Activated CD4-positive, alpha-beta T cell treated with anti-CD3 and anti-CD28 coated beads, Interleukin-10, Interleukin-2, amounts not matched to agents 100 ng/mL and 50 ng/mL, durations not matched to agents 16 hours and 8 hours (primary cell): Measurements from ENCODE around the gene NPY4R2.
"Not testable (repeated sequence)": the region's sequence is repeated elsewhere in the genome, so short reads cannot be mapped to it uniquely, and the experiment has no call there.

Experiments used
- DNase-seq: peaks from one replicate; pipeline ENCODE4 v3.0.0-alpha.2; 2020

NPY4R2 gene

DNA sequence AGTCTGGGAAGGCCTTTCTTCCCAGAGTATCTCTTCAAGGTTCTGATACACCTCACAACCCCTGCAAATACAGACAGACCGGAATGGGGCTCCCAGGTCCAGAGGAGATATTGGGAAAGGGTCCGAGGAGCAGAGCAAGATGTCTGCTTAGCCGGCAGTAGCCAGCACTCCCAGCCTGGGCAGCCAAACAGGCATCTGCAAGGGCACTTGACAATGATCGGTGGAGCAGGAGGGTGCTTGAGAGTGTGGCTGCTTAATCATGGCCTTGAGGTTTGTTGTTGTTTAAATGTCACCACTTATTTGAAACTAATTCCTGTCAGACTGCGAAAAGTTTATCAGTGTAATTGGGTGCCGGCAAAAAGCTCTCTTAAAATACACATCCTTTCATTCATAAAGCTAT lies 15.0 kb downstream of the NPY4R2 start:
- DNase-seq: not testable (repeated sequence)

- DNase-seq: not testable (repeated sequence)
These were observed 18.3 kb downstream of the NPY4R2 start for GRCh38 chr10:47936772-47937228.

- not testable (repeated sequence) for DNase-seq
These were observed 19.2 kb downstream of the NPY4R2 start for GRCh38 chr10:47937634-47938033.

- DNase-seq: not testable (repeated sequence)
These were observed 22.4 kb downstream of the NPY4R2 start for GRCh38 chr10:47940821-47941220.

DNA sequence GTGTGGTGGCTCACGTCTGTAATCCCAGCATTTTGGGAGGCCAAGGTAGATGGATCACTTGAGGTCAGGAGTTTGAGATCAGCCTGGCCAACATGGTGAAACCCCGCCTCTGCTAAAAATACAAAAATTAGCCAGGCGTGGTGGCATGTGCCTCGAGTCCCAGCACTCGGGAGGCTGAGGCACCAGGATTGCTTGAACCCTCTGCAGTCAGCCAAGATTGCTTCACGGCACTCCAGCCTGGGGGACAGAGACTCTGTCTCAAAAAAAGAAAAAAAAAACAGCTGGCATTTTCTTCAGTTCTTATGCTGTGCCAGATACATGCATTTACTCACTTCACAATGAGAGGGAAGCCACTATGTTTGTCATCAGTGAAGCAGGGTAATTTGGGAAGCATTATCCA lies 22.9 kb downstream of the NPY4R2 start:
- not testable (repeated sequence) for DNase-seq

DNA sequence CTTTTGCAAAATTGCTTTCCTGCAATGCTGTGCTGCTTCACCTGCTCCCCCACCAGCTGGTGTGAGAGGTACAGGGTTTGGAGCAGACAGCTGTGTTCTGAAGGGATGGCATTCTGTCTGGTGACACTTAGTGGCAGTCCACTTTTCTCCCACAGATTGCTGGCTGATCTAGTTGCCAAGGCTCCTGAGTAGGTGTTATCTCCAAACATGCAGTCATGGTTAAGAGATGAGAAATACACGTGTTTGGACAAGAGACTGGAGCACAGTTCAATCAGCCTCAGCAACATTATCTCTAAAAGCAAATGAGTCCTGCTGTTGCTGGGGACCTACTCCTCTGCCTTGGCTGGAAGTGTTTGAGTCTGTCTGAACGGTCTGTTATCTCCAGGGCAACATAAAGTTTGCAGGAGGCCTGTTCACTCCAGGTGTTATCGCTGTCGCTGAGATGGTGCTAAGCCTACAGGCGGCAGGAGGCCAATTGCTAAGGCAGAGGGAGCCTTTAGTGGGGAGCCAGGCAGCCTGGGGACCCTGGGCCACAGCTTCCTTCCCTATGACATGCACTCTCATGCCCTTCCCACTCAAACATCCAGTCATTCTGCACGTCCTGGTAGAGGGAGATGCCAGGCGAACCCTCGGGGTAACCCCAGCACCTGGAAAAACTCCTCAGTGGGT lies 24.0 kb downstream of the NPY4R2 start:
- DNase-seq: not testable (repeated sequence)

DNA sequence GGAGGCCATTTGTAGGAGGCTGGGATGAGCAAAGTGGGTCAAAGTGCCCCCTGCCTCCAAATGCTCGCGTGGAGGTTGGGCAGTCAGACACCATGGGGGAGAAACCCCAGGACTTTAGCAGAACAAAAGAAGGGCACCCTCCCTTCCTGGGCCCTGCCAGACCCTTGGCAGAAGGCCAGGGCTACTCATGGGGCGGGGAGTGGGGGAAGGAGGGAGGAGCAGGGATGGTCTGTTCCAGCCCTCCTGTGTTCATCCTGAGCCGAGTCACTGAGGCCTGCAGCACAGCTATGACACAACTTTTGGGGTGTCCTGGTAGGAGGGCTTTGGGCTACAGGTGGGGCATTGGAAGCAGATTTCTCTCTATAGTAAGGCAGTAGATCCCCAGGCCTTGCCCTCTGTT lies 24.9 kb downstream of the NPY4R2 start:
- not testable (repeated sequence) for DNase-seq

GRCh38 chr10:47947424-47947823 lies 29.0 kb downstream of the NPY4R2 start:
- DNase-seq: not testable (repeated sequence)

DNA sequence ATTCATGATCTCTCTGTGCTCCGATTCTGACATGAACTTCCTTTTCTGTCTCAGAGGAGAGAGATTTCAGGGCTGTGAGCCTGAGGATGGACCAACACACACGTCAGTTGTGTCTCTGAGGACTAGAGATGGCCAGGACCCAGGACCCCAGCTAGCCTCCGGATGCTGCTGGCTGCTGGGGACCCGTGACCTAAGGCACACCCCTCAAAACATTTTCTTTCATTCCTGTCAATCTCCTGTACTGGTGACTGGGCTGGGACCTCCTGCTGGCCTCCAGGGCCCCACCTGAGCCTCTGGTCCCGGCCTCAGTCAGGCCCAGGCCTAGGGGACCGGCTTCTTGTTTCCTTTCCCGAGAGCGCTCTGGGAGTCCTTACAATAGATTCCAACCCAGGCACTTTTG lies 38.7 kb downstream of the NPY4R2 start:
- not testable (repeated sequence) for DNase-seq

DNA sequence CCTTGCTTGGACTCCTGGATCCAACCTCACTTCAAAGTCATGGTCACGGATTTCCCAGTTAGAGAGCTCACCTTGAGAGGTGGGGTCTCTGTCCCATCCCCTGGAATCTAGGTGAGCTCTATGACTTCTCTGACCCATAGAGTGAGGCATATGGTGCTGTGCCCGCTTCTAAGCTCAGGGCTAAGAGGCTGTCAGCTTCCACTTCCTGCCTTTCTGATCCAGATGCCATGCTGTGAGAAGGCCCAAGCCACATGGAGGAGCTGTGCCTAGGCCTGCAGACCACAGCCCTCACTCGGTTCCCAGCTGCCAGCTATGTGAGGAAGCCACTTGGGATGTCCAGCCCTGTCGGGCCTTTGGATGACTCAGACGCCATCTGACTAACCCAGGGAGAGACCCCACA lies 41.2 kb downstream of the NPY4R2 start:
- DNase-seq: not testable (repeated sequence)

GRCh38 chr10:47960699-47961098 lies 42.2 kb downstream of the NPY4R2 start:
- DNase-seq: not testable (repeated sequence)

DNA sequence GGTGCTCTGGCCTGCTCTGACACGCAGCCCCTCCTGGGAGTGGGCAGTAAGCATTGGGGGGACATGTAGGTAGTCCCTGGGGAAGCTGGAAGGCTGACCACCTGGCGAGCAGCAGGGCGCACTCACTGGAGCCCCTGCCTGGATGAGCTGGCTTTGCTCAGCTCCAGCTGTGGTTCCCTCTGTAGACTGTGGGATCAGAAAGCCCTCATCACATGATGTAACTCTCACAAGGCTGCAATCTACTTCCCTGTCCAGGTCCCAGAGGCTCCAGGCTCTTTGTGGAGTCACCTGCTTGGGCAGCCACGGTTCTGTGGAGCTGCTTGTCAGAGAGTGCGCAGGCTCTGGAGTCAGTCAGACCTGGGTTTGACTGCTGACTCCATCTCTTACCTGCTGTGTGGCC lies 44.3 kb downstream of the NPY4R2 start:
- not testable (repeated sequence) for DNase-seq

DNA sequence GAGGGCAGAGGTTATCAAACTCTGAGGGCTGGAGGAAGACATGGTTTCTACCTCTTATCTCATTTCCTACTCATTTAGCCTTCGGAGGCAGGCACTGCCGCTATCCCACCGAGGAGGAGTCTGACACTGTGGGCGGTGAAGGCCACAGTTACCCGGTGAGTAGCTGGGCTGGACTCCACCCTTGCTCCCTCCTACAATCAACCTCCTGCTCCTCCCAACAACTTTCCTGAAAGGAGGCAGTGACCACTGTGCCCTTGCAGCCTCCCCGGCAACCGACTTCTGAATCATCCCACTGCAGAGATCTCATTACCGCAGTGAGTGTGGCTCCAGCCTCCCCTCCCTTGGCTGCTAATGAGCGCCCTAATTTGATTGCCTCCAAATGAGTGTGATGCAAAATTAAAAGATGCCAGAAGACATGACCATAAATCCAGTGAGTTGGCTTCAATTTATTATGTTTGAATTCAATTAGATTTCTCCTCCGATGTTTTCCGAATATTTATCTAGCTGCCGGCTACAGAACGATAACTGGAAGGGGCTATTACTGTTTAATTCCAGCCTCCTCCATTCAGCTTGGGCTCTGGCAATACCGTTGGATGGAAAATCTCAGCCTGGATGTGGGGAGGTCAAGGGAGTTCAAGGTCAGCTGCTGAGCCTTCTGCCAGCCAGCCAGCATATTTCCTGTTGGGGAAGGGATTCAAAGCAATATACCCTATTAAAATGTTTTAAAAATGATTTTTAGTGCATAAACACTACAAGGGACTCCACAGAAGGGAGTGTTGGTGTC lies 46.0 kb downstream of the NPY4R2 start:
- DNase-seq: not testable (repeated sequence)

DNA sequence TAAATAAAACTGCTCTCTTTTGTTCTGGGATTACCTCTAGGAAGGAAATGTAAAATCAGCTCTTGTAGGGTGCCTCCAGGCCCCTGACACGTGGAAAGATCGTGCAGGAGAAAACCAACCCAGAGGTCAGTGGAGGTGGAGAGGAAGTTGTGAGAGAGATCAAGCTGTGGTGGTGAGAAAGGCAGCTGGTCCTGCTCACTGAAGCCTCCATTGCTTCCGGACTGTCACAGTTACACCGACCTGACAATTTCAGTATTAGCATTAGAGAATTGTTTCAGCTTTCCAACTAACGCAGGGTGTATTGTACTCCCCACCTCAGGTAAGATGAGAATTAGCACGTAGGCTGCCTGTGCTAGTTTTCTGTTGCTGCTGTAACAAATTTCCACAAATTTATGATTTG lies 50.5 kb downstream of the NPY4R2 start:
- DNase-seq: not testable (repeated sequence)

DNA sequence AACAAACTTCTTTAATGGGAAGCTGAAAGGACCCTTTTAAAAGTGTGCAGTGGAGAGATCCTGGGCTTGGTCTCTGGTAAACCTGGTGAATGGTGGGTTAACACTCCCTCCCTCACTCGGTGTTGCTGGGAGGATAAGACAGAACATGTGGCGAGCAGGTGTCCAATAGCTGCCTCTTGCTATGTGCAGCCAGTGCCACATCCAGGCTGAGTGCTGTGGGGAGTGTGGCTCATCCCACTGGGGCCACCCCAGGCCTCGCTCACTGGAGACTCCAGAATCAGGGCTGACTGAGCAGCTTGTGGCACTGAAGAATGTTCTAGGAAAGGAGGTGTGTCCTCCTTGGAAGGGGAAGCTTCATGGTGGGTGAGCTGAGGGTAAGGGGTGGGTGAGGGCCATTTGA lies 51.6 kb downstream of the NPY4R2 start:
- not testable (repeated sequence) for DNase-seq

- not testable (repeated sequence) for DNase-seq
These were observed 53.1 kb downstream of the NPY4R2 start for GRCh38 chr10:47971598-47971997.

DNA sequence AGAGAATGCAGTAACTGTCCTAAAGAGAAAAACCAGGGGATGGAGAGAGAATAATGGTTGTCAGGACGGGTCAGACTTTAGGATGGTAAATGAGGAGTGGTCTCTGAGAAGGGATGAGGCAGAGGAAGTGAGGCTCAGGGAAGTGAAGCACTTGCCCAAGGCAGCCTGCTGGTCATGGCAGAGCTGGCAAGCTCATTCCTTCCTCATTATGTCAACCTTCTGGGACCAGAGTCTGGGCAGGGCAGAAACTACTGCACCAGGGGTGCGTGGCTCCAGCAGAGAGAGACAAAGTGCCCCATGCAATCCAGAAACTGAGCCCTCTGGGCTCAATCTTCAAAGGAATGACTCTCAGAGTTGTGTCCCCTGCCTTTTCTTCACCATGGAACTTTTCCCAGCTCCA lies 53.6 kb downstream of the NPY4R2 start:
- DNase-seq: not testable (repeated sequence)
